Subcutaneous abdominal adipose tissue (tissue), 5 donors: Measurements from ENCODE around the gene ITPRIP.

Experiments used
- H3K27ac ChIP-seq: one replicate; pipeline ENCODE4 v1.7.0; 2013; ENCODE audit warnings: low read depth, mild to moderate bottlenecking, inconsistent platforms, low read length, moderate library complexity
- H3K27me3 ChIP-seq, 5 donors: one replicate each; pipeline ENCODE4 v1.7.0; 2013; ENCODE audit warnings: low read length in 5 of 5, inconsistent platforms in 1 of 5; ENCODE audit not compliant: control insufficient read depth in 5 of 5, insufficient read depth in 4 of 5
- H3K36me3 ChIP-seq, 5 donors: one replicate each; pipeline ENCODE4 v1.7.0; 2013; ENCODE audit warnings: low read length in 5 of 5; ENCODE audit not compliant: control insufficient read depth in 5 of 5, insufficient read depth in 5 of 5
- H3K4me1 ChIP-seq, 5 donors: one replicate each; pipeline ENCODE4 v1.7.0; 2013; ENCODE audit warnings: low read length in 5 of 5, mild to moderate bottlenecking in 3 of 5, moderate library complexity in 1 of 5; ENCODE audit not compliant: control insufficient read depth in 5 of 5, insufficient read depth in 5 of 5
- H3K4me3 ChIP-seq, 5 donors: one replicate each; pipeline ENCODE4 v1.7.0; 2013; ENCODE audit warnings: low read length in 5 of 5, low read depth in 1 of 5
- H3K9ac ChIP-seq, 5 donors: one replicate each; pipeline ENCODE4 v1.7.0; 2013; ENCODE audit warnings: low read length in 5 of 5, mild to moderate bottlenecking in 4 of 5, moderate library complexity in 3 of 5
- H3K9me3 ChIP-seq, 5 donors: one replicate each; pipeline ENCODE4 v1.7.0; 2013; ENCODE audit warnings: low read length in 5 of 5; ENCODE audit not compliant: control insufficient read depth in 5 of 5
- donor health status: healthy.
- donor health status: healthy.
- donor health status: healthy.
- donor health status: healthy.
- donor health status: healthy.

ITPRIP gene

DNA sequence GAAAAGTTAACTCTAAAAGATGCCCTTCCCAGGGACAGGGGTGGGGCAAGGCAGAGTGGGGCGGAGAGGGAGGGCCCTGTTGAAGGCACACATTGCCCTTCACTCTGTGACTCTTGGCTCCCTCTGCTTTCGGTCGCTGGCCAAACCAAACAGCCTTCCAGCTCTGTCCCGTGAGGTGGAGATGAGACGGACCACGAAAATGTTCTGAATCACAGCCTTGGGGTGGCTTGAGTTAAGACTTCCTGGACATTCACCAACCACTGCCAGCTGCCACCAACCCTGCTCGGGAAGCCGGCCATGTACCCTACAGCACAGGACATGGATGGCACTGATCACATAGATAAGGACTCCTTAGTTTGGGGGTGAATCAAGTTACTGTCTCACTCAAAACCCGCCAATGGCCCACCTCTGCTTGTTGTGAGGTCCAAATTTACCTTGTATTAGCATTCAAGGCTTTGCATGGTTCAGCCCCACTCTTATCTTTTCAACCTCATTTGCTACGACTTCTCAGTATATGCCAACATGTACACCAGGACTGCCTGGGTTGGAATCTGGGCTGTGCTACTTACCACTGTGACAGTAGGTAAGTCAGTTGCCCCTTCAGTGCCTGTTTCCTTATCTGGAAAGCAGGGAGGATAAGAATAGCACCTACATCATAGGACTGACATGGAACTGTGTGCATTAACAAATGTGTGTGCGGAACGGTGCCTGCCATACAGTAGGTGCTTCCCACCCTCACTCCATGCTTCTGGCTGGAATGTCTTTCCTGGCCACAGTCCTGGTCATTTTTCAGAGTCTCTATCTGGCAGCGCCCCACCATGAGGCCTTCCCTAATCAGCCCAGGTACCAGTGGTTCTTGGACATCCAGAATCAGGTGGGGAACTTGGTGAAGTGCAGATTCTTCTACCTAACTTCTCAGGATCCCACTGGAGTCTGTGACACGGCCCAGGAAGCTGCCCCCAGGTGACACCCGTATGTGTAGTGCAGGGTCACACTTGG is 28.0 kb downstream of the ITPRIP start:
- H3K4me1 ChIP-seq, result peaks cover 17 to 41% (median 30%) of the 10 kb centered on the region in 5 donors
- peak overlapping the region in 1 of 5 donors; percentile 4 for H3K4me3 ChIP-seq
- H3K9me3 ChIP-seq, result no peaks in the 10 kb centered on the region
- H3K27me3 ChIP-seq, result no peaks in the 10 kb centered on the region
- peak overlapping the region in 1 of 5 donors; percentile 96 for H3K9ac ChIP-seq
- H3K36me3 ChIP-seq, result peaks cover 0 to 48% (median 38%) of the 10 kb centered on the region in 5 donors
- H3K27ac ChIP-seq, result no peak overlapping the region

- Histone ChIP-seq H3K27me3 (no peaks in the 10 kb centered on the region), H3K4me1 (peaks cover 17 to 57% (median 43%) of the 10 kb centered on the region in 5 donors), H3K9ac (no peak overlapping the region), H3K4me3 (no peak overlapping the region), H3K9me3 (no peaks in the 10 kb centered on the region), H3K36me3 (peaks cover 0 to 30% (median 20%) of the 10 kb centered on the region in 5 donors), H3K27ac (no peak overlapping the region)
These were observed 29.8 kb downstream of the ITPRIP start for GRCh38 chr10:104308439-104308903.

DNA sequence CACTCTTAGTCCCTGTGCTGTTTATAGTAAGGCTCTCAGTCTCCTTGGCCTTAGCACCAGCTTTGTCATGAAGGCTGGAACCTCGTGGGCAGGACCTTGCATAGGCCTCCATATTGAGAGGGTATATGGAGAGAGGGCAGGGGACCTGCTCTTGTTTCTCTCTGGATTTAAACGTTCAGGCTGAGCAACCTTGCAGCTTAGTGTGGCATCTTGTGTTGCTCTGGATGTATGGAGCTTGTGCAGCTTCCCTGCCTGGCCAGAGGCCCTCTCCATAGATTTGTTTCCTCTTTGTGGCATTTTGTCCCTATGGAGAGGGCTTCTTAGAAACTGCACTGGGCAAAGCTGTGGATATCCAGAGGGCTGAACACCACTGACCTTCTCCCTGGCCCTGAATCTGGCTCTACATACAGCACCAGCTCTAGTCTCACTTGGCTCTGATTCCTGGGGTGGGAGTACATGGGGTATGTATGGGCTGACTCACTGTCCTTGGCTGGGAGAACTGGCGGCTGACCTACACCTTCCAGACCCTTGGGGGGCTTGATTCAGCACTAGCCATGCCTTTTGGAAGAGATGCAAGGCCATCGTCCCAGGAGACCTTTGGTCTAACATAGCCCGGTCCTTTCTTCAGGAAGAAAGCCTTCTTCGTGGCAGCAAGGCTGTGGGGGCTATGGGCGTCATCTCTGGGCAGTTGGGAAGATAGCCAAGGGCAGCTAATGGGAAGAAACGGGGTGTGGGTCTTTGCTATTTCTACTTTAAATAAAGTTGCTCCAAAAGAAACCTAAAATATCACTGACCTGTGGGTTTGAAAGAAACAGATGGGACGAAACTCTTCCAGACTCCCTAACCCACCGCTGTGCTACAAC is 30.5 kb downstream of the ITPRIP start:
- Histone ChIP-seq H3K27me3 (no peaks in the 10 kb centered on the region), H3K4me3 (no peak overlapping the region), H3K9me3 (no peaks in the 10 kb centered on the region), H3K27ac (no peak overlapping the region), H3K36me3 (peaks cover 0 to 23% (median 13%) of the 10 kb centered on the region in 5 donors), H3K4me1 (peaks cover 17 to 58% (median 48%) of the 10 kb centered on the region in 5 donors), H3K9ac (peak overlapping the region in 1 of 5 donors; percentile 36)

DNA sequence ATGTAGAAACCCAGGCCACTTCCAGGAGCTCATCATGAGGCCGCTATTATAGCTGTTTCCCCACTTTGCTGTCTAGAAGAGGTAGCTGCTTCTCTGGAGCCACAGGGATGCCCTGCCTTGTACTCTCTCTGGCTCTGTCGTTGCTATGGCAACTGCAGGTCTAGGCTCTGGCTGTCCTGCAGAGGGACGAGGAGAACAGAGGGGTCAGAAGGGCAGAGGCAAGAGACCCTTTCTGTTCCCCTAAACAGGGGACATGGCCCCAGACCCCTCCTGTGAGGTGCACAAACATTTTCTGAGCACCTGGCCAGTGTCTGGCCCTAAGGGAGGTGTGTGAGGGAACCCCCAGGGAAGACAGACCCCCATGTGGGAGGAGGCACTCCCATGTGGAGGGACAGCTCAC is 31.4 kb downstream of the ITPRIP start:
- no peak overlapping the region for H3K4me3 ChIP-seq
- H3K9me3 ChIP-seq, result no peaks in the 10 kb centered on the region
- peaks cover 0 to 17% (median 7%) of the 10 kb centered on the region in 5 donors for H3K36me3 ChIP-seq
- no peak overlapping the region for H3K27ac ChIP-seq
- no peak overlapping the region for H3K9ac ChIP-seq
- H3K27me3 ChIP-seq, result no peaks in the 10 kb centered on the region
- peaks cover 13 to 50% (median 41%) of the 10 kb centered on the region in 5 donors for H3K4me1 ChIP-seq

- Histone ChIP-seq H3K9ac (no peak overlapping the region), H3K4me3 (no peak overlapping the region), H3K4me1 (peaks cover 13 to 48% (median 42%) of the 10 kb centered on the region in 5 donors), H3K36me3 (peaks cover 0 to 7% (median 0%) of the 10 kb centered on the region in 5 donors), H3K27ac (no peak overlapping the region), H3K27me3 (no peaks in the 10 kb centered on the region), H3K9me3 (no peaks in the 10 kb centered on the region)
These were observed 33.3 kb downstream of the ITPRIP start for GRCh38 chr10:104304927-104305326.

- H3K4me1 ChIP-seq, result peaks cover 15 to 50% (median 43%) of the 10 kb centered on the region in 5 donors
These were observed 33.9 kb downstream of the ITPRIP start for GRCh38 chr10:104304356-104304745.

DNA sequence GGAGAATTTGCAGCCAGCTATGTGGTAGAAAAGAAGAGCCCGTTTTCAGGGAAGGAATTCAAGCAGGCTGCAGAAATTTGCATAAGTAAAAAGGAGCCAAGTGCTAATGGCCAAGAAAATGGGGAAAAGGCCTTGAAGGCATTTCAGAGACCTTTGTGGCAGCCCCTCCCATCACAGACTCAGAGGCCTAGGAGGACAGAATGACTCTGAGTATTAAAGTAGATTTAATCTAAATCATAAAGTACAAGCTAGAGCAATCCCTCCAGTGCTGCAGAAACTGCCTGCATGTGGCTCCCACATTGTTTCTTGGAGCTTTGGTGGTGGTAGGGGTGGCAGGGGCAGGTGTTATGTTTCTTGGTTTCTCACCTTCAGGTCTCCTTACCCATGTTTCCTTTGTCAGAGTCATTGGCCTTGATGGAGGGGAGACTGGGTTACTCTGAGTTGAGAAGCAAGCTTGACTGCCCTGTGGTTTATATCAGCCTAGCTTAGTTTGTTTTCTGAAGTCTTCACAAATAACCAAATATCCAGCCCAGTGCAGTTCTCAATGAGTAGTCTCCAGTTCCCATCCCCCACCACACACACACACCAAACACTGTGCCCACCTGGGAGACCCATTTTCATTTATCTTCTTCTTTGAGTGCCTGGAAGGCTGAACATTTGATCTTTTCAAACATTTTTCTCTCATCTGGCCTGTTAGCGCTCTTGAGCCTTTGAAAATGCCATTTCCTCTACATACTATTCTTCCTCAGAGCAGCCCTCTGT is 34.5 kb downstream of the ITPRIP start:
- Histone ChIP-seq H3K27me3 (no peaks in the 10 kb centered on the region), H3K36me3 (peaks cover 0 to 5% (median 0%) of the 10 kb centered on the region in 5 donors), H3K9ac (no peak overlapping the region), H3K4me3 (no peak overlapping the region), H3K27ac (no peak overlapping the region), H3K4me1 (peaks cover 17 to 56% (median 48%) of the 10 kb centered on the region in 5 donors), H3K9me3 (no peaks in the 10 kb centered on the region)

More at GRCh38 chr10:104304356-104304745, 33.9 kb downstream of the ITPRIP start:
- H3K9ac ChIP-seq, result no peak overlapping the region
- peaks cover 0 to 7% (median 0%) of the 10 kb centered on the region in 5 donors for H3K36me3 ChIP-seq
- no peak overlapping the region for H3K27ac ChIP-seq
- H3K9me3 ChIP-seq, result no peaks in the 10 kb centered on the region
- no peaks in the 10 kb centered on the region for H3K27me3 ChIP-seq
- no peak overlapping the region for H3K4me3 ChIP-seq

- no peaks in the 10 kb centered on the region for H3K9me3 ChIP-seq
- H3K4me3 ChIP-seq, result no peak overlapping the region
- no peak overlapping the region for H3K27ac ChIP-seq
- H3K9ac ChIP-seq, result no peak overlapping the region
- H3K36me3 ChIP-seq, result no peaks in the 10 kb centered on the region
- peaks cover 17 to 61% (median 48%) of the 10 kb centered on the region in 5 donors for H3K4me1 ChIP-seq
- H3K27me3 ChIP-seq, result peaks cover 0 to 2% (median 0%) of the 10 kb centered on the region in 5 donors
These were observed 36.2 kb downstream of the ITPRIP start for GRCh38 chr10:104301907-104302690.
